G401.6 (cell line): ENCODE results near the gene PNPLA6.
A peak's percentile ranks its signal among the peaks of the same experiment; 100 is the strongest.
"Not testable (repeated sequence)": the region's sequence is repeated elsewhere in the genome, so short reads cannot be mapped to it uniquely, and the experiment has no call there.

Source experiments
- FAIRE-seq: peaks from 2 replicates; lab custom pipeline; 2012; peaks lifted over from hg19 to GRCh38; lab: Jason Lieb, UNC

Gene PNPLA6

DNA sequence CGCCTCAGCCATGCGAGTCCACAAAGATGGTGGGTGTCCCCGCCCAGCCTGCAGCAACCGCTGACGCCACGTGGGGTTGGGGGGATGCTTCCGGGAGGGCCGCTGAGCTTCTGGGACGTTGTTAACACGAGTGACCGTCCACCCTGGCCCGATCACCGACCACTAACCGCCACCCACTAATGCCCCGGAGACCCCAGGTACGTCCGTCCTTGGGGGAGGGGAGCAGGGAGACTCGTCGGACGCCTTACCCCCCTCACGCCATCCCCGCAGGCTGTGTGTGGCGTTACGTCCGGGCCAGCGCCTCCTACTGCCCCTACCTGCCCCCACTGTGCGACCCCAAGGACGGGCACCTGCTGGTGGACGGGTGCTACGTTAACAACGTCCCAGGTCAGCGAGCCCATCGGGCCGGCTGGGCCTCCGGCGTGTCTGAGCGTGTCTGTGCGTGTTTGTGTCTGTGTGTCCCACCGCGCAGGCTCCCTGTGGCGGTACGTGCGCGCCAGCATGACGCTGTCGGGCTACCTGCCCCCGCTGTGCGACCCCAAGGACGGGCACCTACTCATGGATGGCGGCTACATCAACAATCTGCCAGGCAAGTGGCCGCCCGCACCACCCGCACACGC is 21.3 kb downstream of the PNPLA6 start:
- no peak for FAIRE-seq

DNA sequence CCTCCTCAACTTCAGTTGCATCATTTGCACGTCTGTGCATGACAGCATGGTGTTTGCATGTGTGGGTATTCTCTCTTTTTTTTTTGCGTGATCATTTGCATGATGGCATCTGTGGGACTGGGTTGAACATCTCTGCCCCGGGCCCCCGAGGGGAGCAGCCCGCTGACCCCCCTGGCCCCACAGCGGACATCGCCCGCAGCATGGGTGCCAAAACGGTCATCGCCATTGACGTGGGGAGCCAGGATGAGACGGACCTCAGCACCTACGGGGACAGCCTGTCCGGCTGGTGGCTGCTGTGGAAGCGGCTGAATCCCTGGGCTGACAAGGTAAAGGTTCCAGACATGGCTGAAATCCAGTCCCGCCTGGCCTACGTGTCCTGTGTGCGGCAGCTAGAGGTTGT is 23.1 kb downstream of the PNPLA6 start:
- FAIRE-seq = no peak

DNA sequence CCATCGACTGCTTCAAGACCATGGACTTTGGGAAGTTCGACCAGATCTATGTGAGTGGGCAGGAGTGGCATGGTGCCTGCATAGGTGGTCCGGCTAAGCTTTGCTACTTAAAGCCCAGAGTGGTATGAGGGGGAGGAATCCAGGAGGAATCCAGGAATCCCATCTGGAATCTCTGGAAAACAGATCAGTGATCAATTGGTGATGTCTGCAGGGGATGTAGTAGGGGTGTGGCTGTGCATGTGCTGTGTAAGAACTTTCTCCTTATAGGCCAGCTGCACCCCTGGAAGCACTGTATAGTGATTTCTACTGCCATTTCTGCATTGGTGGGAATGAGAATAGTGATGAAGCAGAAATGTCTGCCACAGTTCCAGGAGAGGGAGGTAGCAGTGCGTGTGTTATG is 23.6 kb downstream of the PNPLA6 start:
- no peak for FAIRE-seq

- no peak for FAIRE-seq
Observed at GRCh38 chr19:7560255-7560654, 24.7 kb downstream of the PNPLA6 start.

- no peak for FAIRE-seq
Observed at GRCh38 chr19:7561325-7561724, 25.8 kb downstream of the PNPLA6 start.

GRCh38 chr19:7562646-7563393 is 27.3 kb downstream of the PNPLA6 start:
- FAIRE-seq = no peak

GRCh38 chr19:7564866-7565265 is 29.3 kb downstream of the PNPLA6 start:
- no peak for FAIRE-seq

GRCh38 chr19:7565332-7565731 is 29.8 kb downstream of the PNPLA6 start:
- no peak for FAIRE-seq

DNA sequence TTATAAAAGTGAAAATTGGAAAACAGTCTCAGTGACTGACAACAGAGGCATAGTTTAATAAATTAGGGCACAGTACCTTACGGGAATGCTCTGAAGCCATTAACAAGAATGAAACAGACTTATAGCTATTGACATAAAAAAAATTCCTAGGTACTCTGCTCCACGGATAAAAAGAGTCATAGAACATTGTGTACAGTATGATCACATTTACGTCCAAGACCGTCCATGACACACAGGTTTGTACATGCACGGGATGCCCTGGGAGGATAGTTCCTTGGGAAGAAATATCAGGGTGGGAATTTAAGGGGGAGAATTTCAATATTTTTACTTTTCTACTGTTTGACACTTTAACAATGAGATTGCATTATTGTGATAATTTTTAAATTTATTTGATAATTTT is 35.2 kb downstream of the PNPLA6 start:
- no peak for FAIRE-seq

DNA sequence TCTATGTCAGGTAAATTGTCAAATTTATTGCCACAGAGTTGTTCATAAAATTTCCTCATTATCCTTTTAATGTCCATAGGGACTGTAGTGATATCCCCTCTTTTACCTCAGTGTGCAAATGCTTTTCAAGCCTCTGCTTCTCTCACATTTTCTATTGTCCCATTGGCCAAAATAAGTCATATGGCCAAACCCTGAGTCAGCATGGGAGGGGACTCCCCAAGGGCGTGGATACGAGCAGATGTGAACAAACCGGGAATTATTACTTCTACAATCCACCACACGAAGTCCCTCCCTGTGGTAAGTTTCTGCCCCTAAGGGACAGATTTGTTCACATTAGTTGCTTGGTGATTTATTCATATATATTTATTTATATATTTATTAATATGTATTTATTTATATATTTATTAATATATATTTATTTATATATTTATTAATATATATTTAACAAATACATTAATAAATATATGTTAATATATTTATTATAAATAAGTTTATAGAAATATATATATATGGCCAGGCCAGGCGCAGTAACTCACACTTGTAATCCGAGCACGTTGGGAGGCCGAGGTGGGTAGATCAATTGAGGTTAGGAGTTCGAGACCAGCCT is 40.0 kb downstream of the PNPLA6 start:
- peak; percentile 82 for FAIRE-seq

GRCh38 chr19:7577422-7577821 is 41.9 kb downstream of the PNPLA6 start:
- FAIRE-seq = not testable (repeated sequence)

DNA sequence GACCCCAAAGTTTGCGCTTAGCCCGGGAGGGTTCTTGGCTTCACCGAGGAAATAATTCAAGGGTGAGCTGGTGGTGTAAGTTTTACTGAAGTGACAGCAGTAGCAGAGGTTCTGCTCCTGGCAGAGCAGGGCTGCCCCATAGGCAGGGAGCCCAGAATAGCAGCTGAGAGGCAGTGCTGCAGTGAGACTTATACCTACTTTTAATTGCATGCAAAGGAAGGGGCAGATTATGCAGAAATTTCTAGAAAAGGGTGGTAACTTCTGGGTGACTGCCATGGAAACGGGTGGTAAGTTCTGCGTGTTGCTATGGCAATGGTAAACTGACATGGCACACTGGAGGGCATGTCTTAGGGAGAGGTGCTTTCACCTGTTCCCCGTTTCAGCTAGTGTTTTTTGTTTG is 42.6 kb downstream of the PNPLA6 start:
- no peak for FAIRE-seq

GRCh38 chr19:7579182-7579581 is 43.7 kb downstream of the PNPLA6 start:
- no peak for FAIRE-seq

DNA sequence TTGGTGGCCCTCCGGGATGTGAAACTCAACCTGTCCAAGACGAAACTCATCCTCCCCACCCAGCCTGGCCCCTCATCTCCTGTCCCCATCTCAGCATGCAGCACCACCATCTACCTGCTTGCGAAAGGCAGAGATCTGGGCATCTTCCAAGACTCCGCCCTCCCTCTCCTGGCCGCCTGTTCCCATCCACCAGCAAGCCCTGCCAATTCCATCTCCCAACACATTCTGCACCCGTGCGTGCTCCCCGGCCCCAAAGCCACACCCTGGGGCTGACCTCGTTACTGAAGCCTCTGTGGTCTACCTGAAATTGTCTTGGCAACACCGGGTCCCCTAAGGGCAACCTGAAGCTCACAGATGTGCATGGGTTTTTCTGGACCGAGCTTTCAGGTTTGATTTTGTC is 46.9 kb downstream of the PNPLA6 start:
- no peak for FAIRE-seq

- FAIRE-seq = no peak
Observed at GRCh38 chr19:7589822-7590221, 54.3 kb downstream of the PNPLA6 start.

GRCh38 chr19:7590256-7590655 is 54.7 kb downstream of the PNPLA6 start:
- FAIRE-seq = no peak

GRCh38 chr19:7595466-7596133 is 60.1 kb downstream of the PNPLA6 start, which contains the start of gene CAMSAP3:
Gene CAMSAP3 (plus strand): TSS chr19:7595863. CDS start chr19:7596003, 140 bp downstream.
- no peak for FAIRE-seq

DNA sequence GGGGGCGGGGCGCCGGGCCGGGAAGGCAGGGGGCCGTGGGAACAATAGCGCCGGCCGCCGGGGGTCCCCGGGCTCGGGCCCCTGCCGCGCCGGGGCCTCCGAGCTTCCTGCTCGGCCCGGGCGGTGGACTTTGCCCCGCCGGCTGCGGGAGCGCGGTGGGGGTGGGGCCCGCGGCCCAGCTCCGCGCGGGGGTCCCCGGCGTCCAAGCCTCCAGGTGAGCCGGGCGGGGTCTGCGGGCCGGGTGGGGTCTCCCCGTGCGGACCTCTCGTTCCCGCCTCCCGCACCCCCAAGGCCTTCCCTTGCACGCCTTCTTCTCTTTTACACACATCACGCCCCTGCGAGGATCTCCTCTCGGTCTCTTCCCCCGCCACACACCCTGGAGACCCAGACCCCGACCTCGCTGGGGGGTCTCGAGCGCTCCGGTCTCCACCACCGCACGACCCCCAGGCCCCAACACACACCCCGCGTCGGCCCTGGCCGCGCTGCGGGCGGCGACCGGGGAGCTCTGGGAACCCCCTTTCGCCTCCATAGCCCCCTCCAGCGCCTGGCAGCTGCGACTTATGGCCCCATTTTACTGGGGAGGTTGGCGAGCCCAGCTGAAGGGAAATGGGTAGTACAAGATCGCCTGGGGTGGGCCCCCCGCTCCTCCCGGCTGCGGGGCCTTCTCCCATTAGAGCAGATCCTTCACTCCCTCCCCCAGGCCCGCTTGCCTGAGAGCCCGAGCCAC is 60.9 kb downstream of the PNPLA6 start:
- FAIRE-seq = no peak

GRCh38 chr19:7597689-7598088 is 62.2 kb downstream of the PNPLA6 start:
- FAIRE-seq = no peak

DNA sequence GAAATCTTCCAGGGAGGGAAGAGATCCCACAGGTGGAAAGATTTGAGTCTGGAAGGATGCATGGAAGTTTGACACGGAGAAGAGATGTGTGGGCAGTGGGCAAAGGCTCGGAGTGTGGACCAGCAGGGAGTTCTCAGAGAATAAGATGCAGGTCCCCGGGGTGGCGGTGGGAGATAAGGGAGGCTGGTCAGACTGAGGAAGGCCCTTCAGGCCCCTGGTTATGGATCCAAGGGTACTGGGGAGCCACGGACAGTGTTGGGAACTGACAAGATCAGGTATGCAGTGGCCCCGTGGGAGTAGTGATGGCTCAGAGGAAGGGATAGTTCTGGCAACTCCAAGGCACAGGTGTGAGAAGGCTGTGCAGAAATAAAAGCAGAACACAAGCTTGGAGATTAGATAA is 62.7 kb downstream of the PNPLA6 start:
- FAIRE-seq = no peak

GRCh38 chr19:7600721-7601120 is 65.2 kb downstream of the PNPLA6 start:
- no peak for FAIRE-seq

DNA sequence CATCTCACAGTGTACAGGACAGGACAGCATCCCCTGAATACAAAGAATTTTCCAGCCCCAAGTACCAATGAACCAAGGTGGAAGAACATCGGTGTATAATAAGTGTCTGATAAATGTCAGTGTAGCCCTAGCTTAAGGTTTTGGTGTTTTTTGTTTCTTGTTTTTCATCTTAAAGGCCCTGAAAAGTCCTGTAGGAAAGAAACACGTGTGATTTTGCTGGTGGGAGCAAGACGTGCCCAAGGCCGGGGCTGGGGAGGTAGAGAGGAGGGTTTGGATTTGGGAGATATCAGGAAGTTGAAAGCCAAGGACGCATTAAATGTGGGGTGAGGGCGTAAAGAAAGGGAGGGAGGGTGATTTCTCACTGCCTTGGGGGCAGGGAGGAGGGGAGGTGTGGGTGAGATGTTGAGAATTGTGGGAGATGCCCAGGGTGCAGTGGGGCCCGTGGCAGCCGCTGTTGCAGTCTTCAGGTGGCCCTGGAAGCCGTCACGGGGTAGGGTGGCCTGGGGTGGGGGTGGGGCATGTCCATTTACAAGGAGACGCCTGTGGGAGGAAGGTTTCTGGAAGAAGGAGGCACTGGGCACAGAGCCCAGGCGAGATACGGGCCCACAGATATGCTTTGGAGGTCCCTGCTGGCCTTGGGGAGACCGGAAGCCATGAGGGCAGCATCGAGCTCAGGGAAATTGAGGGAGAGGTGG is 66.9 kb downstream of the PNPLA6 start:
- FAIRE-seq = no peak
